Cerebellar cortex (tissue), 1 donor: ENCODE measurements around the gene SLC24A4.
"Not testable (repeated sequence)": the region's sequence is repeated elsewhere in the genome, so short reads cannot be mapped to it uniquely, and the experiment has no call there.

Source experiments
- DNase-seq: peaks from one replicate; pipeline ENCODE4 v3.0.0-alpha.2; 2015; ENCODE audit warnings: low spot score

The SLC24A4 gene

DNA sequence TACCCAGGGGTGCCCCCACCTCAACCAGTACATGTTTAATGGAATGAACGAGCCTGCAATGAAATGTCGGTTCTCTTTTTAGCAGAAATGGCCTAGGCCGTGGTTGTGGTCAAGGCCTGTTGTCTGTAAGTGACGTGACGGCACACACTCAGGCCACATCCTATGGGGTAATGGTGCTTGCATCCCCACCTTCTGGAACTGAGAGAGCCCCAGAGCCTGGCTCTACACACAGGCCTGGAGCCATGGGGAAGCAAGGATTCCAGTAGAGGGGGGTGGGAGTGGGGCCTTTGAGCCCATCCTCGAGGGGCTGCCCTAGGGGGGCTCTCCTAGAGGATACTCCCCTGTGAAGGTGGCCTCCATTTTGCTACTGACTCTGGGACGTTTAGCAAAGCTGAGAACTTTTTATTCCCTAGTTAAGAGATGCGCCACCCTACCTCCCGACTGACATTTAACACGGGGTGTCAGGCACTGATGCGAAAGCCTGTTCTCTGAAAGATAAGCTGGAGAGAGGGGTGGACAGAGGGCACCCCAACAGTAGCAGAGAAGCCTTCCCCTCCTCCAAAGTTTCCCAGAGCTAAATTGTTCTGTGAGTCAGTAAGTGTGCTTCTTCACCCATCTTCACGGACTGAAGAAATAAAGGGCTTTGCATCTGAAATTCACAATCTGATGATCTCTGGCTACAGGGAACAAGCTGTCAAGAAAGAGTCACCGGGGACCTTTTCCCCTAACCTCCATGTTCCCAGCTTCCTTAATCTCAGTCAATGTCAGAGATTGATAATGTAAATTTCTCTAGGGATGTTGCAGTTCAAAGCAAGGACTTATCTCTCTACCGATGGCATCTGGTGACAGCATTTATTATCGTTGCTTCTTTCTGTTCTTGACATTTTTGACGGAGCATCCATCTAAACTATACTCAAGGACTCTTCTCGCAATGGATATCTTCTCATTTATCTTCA lies 197.4 kb downstream of the SLC24A4 start:
- DNase-seq: no peak

DNA sequence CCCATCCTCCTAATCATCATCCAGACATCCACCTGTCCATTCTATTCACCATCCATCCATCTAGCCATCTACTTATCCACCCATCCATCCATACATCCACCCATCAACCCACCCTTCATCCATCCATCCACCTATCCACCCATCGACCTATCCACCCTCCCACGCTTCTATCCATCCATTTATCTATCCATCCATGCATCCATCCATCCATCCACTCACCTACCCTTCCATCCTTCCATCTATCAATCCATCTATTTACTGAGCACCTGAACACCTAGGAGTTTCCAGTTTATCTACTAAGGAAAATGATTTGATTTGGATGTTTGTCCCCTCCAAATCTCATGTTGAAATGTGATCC lies 198.1 kb downstream of the SLC24A4 start:
- no peak for DNase-seq

DNA sequence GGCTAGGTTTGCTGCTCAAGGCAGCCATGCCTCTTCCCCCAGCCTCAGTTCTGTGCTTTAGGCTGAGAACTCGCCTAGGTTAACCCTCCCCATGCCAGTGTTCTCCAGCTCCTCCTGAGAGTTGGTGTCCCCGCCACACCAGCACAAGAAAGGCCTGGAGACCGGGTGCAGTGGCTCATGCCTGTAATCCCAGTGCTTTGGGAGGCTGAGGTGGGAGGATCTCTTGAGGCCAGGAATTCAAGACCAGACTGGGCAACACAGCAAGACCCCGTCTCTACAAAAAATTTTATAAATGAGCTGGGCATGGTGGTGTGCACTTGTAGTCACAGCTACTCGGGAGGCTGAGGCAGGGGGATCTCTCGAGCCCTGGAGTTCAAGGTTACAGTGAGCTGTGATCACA lies 200.8 kb downstream of the SLC24A4 start:
- no peak for DNase-seq

DNA sequence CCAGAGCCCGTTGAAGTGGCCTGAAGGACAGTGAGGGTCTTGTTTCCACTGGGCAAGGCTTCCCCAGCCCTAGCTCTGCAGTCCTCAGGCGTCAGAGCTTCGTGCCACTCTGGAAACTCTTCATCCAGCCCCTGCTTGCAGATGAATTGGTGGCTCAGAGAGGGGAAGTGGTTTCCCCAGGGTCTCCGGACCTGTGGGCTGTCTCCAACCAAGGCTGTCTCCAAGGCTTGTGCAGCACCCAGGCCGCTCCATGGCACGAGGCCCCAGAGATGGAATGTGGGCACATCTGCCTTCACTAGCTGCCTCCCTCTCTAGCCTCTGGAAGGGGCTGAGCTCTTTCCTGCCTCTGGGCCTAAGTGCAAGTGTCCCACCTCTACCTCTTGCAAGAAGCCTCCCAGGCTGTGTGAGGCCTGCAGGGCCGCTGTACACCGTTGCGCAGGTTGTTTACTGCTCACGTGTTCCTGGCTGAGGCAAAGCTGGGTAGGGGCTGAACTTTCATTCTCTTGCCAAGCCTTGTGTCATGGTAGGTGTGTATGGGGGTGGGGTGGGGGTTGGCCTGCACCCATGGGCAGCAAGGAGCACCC lies 201.7 kb downstream of the SLC24A4 start:
- DNase-seq: no peak

DNA sequence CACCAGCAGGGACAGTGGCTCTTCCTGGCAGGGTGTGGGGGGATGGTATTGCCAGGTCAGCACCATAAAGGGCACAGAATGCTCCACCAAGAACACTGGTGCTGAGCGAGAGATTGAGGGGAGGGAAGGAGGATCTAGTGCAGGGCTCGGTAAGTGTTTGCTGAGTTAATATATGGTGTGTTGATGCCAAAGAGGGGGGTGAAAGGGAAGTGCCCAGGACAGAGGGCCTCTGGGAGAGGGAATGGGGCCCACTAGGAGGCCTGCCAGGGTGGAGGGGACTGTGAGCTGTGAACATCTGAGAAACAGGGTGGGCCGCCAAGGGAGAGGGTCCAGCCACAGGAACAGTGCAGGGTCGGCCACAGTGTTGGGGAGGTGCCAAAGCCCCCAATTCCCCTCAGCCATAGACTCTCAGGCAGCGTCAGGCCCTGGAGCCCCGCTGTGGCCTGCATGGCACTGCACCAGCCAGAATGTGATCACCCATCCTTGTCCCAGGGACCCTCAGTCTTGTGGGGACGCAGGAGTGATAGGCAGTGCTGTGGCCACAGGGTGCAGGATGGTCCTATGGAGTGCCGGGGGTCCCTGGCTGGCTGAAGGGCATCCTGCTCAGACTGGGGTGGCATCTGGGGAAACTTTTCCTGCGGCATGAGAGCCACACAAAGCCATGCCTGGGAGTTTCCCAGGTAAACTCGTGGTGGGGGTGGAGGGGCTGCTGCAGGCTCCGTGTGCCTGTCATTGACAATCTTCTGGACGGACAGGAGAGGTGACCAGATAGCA lies 202.5 kb downstream of the SLC24A4 start:
- DNase-seq: no peak

DNA sequence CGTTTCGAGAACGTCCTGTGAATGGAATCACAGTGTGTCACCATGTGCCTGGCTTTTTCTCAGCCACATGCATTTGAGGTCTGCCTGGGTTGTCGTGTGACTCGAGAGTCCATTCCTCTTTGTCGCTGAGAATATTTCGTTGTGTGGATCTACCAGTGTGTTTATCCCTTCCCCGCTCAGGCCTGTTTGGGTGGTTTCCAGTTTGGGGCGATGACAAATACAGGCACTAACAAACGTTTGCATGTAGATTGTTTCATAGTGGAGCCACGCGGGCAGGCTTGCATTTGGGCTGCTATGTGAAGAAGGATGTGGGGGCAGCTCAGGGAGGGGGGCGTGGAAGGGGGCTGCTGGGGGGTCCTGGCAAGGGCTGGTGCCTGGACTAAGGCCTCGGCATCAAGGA lies 204.8 kb downstream of the SLC24A4 start:
- DNase-seq: no peak

DNA sequence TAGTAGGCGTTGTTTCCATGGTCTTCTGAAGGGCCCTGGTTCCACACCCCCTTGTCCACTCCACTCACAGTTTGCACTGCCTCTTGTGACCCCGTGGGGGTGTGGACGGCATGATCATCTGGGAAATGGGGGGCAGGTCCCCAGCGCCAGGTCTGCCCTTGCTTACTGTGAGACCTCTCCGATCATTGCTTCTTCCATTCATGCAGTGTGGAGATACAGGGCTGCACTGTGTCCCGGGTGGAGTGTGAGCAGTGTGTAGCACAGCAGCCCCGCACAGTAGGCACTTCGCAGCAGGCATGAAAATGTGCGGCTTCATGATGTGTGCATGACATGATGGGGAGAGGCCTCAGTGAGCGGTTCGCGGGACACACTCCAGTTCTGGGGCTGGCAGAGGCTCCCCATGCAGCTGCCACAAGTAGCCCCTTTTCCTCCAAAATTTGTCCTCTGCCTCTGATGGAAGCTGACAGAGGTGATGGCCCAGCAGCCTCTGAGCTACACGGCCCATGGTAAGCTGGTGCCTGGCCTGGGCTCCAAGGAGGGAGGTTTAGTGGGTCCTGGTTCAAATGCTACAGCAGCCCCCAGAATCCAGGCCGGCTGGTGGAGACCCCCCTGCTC lies 205.6 kb downstream of the SLC24A4 start:
- DNase-seq: no peak

DNA sequence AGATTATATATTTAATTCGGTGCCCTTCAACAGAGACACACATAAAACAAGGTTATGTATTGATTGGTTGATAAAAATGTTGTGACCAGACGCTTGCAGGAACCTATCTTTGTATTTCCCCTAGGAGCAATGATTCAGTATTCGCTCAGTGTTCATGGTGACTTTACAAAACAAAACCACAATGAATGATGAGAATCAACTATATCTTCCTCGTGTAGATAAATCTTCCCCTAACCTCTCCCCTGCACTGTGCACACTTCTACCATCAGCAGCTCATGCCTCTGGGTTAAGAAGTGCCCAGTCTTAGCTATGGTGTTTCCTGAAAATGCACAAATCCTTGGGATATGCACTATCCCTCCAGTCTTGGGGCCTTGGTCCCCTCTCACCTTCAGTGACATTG lies 206.9 kb downstream of the SLC24A4 start:
- DNase-seq: no peak

DNA sequence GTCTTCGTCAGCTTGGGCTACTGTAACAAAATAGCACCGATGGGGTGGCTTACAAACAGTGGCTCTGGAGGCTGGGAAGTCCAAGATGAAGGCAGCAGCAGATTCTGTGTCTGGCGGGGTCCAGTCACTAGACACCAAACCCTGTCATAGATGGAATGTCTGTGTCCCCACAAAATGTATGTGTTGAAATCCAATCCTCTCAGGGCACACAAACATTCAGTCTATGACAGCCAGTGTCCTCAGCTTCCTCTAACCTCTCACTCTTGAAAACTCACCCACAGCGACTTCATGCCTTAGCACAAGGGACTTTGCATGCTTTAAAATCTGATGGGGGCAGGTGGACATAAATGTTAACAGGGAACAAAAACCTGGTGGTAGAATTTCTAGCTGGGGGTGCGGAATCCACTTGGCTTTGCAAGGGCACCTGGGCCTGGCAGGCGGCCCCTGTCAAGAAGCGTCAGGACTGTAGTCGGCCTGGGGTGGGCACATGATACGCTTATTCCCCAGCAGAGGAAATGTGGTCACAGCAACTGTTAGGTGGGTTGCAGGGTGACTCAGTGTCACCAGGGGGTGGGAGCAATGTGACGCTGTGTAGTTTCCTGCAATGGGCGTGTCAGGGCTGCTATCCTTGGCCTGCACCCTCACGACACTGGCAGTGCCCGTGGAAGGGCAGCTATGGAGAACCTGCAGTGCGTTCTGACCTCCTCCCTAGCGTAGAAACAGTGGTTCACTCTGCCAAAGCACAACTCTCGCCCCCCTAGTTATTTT lies 208.3 kb downstream of the SLC24A4 start:
- no peak for DNase-seq

DNA sequence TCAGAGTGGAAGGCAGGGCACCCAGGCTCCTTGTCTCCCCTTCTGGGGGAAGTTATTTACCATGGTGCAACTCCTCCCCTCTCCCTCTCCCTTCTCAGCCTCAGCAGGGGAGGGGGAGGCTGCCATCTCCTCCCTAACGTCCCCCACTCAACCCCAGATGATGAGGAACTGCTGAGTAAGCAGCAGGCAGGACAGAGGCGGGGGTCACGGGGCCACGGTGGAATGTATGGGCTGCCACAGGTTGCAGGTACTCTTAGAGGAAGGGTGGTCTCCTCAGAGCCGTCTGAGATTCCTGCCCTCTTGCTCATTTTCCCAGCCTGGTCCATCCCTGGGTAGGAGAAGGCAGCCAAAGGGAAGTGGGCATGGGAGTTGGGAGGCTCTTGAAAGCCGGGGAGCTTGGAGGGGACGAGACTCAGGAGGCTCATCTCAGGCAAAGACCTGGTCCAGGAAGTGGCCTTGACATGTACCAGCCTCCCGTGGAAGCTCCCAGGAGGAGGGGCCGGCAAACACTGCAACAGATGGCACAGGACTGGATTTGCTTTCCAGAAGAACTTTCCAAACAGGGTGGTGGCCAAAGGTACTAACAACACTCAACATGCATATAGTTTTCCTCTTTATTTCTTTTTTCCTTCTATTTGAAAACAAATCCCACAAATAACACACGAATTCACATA lies 209.7 kb downstream of the SLC24A4 start:
- DNase-seq: peak; percentile 58

DNA sequence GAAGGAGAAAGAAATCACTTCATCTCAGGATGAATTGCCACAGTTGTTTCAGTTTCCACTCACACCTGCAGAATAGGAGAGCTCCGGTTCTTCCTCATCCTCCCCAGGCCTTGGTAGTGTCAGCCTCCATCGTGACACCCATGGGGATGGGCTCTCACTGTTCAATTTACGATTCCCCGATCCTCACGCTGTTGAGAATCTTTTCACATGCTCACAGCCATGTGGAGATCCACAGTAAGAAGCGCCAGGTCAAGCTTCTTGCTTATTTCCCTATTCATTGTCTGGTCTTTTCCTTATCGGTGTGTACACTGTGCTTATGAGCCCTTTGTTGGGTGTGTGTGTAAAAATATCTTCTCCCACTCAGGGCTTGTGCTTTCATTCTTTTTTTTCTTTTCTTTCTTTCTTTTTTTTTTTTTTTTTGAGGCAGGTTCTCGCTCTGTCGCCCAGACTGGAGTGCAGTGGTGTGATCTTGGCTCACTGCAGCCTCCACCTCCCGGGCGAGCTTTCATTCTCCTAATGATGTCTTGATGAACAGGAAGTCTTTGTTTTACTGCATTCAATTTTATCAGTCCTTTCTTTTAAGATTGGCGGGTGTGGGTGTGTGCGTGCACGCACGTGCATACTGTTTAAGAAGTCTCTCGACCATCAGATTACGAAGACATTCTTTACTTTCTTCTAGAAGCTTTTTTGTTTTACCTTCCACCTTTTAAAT lies 212.1 kb downstream of the SLC24A4 start:
- DNase-seq: no peak

DNA sequence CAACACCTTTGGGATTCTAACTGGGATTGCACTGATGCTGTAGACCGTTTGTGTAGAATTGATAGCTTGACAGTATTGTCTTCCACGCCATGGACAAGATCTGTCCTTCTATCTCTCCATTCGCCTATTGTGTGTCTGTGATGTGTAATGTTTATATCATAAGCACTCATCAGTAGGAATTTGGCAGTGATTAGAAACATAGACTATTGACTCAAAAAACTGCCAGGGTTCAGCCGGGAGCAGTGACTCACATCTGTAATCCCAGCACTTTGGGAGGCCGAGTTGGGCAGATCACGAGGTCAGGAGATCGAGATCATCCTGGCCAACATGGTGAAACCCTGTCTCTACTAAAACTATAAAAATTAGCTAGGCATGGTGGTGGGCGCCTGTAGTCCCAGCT lies 213.3 kb downstream of the SLC24A4 start:
- not testable (repeated sequence) for DNase-seq

DNA sequence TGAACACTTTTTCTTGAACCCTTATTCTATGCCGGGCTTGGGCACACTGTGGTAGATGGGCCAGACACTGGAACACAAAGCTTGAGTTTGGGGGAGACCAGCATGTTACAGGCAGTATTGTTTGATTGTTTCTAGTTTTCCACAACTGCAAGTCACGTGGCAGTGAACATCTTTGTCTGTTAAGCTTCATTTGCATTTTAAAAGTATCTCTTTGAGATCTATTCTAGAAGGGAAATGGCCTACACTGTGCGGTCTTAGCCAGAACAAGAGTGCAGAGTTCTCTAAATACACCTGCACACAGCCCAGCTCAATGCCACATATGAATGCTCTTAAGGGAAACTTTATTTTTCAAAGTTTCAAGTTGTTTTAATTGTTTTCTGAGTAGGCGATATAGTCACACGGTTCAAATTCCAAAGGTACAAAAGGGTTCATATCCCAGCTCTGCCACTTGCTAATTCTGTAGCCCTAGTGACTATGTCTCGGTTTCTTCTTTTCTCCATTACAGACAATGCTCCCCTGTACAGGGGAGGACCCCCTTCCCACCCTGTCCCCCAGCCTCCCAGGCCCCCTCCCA lies 215.5 kb downstream of the SLC24A4 start:
- no peak for DNase-seq

DNA sequence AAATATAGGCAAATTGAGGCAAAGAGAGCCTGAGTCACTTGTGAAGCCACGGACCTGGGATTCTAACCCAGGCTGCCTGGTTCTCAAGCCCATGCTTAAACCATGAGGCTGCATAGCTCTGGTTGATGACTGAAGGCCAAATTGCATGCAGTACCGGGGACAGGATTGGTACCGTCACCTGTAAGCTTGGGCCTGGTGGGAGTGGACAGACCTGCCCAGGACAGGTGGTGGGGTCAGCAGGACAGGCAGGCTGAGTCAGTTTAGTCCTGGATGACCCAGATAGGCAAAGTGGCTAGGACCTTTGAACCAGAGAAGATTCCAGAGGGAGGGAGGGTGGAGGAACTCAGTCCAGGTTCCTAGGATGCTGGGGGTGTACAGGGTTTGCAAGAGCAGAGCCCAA lies 216.5 kb downstream of the SLC24A4 start:
- DNase-seq: no peak

DNA sequence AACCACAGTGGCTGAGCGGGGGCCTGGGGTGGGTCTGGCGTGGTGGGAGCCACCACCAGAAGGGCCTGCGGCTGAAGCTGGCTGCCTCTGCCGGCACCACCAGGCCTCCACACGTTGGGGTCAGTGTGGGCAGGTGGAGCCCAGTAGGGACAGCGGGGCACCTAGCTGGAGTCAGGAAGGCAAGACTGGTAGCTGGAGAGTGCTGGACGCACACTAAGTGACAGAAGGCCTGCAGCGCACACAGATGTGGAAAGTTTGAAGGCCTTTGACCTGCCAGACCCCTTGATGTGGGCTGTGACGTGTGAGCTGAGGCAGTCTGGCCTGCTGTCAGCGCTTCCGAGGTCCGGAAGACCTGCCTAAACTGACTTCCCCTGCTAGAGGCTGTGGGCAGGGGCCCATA lies 216.9 kb downstream of the SLC24A4 start:
- DNase-seq: no peak

DNA sequence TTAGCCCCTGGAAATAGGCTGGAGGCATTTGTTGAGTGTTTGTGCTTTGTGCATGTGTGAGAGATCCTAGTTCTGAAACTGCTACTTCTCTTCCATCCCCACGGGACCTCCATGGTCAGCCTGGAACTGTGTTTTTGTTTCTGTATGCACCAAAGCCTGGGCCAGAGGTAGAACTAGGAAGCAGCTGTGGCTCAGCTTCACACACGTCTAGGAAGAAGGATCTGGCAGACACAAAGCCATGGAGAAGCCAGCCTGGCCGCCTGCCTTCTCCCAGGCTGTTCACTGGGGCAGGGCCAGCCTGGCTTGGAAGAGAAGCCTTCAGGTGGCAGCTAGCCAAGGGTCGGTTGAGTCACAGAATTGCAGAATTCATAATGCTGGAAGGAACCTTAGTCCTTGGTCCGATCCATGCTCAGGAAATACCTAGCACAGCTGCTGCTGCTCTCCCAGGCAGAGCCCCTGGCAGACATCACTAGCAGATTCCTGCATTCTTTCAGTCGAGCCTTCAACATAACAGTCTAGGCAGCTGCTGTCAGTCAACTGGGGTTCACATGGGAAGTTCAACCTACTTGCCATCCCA lies 217.6 kb downstream of the SLC24A4 start:
- DNase-seq: peak; percentile 74

DNA sequence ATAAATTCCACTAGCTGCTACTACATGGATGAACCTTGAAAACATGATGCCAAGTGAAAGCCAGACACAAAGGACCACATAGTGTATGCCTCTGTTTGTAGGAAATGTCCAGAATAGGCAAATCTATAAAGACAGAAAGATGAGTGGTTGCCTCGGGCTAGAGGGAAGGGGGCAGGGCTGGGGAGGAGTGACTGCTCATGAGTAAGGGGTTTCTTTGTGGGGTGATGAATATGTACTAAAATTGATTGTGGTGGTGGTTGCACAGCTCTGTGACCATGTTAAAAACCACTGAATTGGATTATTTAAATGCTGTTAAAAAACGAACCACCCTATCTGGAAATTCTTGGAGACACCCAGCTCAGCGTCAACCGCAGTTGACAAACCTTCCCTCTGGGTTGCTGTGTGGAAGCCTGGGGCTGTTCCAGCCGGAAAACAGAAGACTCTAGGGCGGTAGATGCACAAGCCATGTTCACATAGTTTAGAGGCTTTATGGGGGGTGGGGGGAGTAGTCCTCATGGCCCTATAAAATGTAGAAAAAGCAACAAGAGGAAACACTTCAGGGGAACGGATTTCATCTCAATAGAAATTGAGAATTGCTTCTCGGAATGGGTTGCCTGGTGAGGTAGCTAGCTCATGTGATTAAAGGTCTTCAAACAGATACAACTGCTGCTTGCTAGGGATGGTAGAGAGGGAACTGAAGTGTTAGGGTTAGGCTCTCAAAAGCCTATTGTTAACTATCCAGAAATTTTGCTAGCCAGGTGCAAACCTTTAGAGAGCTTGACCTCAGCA lies 220.0 kb downstream of the SLC24A4 start:
- DNase-seq: no peak

DNA sequence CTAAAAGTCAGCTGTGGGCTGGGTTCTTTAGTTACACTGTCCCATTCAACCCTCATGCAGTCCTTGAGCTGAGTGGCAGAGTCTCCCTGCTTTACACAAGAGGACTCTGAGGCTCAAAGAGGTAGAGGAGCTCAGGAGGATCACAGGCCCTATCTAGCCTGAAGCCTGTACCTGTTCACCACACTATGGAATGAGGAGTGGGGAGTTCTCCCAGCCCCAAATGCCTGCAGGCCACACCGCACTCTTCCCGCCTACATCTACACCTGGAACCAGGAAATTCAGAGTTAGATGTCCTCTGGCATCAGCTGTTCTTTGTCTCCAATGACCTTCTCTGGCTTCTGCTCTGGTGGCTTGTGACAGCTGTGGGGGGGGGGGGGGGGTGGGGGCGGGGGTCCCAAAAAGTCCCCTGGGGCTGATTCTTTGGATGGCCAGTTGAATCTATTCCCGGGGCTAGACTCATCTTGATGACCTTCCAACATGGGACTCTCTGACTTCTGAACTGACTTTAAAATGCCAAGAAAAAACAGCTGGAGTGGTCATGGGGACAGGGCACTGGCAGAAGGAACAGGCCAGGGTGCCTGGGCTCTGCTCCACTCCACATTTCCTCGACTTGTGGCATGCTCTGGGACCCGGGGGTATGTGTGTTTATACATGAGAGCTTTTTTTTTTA lies 221.2 kb downstream of the SLC24A4 start:
- no peak for DNase-seq
